AG10803 (cell line): ENCODE data around the gene CIPC.

ENCODE experiments used
- DNase-seq: peaks from one replicate; pipeline ENCODE4 v3.0.0; 2010; ENCODE audit warnings: low read depth
- H3K4me3 ChIP-seq: 2 replicates; pipeline ENCODE4 v1.5.1; 2011; ENCODE audit warnings: mild to moderate bottlenecking, low read length, control low read depth
- TF ChIP-seq, protein P1 (sequence below): conservative IDR thresholded peaks from 2 replicates; pipeline ENCODE4 v1.5.1; 2011; ENCODE audit warnings: mild to moderate bottlenecking, low read length, control low read depth, inconsistent platforms

Gene CIPC

DNA sequence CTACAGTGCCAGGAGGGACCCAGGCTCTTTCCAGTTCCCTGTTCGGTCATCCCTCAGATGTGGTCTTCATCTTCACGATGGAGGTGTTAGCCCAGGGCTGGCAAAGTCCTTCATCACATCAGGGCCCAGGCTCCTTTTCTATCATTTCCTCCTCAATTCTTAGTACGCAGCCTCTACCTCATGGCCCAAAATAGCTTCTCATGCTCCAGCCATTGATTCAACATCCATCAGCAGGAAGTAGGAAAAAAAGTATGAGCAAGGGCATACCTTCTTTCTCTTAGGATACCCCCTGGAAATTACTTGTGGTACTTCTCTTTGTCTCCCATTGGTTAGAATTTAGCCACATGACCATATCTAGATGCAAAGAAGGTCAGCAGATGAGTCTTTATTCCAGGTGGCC is 55.7 kb downstream of the CIPC start:
- no peak for DNase-seq
- H3K4me3 ChIP-seq, result no peak overlapping the region
- TF ChIP-seq, protein P1, sequence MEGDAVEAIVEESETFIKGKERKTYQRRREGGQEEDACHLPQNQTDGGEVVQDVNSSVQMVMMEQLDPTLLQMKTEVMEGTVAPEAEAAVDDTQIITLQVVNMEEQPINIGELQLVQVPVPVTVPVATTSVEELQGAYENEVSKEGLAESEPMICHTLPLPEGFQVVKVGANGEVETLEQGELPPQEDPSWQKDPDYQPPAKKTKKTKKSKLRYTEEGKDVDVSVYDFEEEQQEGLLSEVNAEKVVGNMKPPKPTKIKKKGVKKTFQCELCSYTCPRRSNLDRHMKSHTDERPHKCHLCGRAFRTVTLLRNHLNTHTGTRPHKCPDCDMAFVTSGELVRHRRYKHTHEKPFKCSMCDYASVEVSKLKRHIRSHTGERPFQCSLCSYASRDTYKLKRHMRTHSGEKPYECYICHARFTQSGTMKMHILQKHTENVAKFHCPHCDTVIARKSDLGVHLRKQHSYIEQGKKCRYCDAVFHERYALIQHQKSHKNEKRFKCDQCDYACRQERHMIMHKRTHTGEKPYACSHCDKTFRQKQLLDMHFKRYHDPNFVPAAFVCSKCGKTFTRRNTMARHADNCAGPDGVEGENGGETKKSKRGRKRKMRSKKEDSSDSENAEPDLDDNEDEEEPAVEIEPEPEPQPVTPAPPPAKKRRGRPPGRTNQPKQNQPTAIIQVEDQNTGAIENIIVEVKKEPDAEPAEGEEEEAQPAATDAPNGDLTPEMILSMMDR, result no peak

DNA sequence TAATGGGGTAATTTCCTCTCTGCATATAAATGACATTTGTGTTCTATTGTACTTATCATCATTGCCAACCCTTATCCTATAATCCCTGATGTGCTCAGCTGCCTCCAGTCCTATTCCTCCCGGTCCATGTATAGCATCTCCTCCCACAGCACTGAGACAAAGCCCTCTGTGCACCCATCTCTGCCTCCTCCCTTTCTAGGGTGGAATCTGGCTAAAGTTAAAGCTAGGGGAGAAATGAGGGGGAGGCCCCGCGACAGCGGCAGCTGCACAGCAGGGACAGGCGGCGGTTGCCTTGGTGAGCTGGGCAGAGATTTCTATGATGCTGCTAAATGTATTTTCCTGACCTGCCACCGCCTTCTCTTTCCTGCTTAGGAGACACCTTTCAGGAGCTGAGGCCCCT is 56.4 kb downstream of the CIPC start:
- TF ChIP-seq, protein P1, result no peak
- H3K4me3 ChIP-seq, result no peak overlapping the region
- no peak for DNase-seq

DNA sequence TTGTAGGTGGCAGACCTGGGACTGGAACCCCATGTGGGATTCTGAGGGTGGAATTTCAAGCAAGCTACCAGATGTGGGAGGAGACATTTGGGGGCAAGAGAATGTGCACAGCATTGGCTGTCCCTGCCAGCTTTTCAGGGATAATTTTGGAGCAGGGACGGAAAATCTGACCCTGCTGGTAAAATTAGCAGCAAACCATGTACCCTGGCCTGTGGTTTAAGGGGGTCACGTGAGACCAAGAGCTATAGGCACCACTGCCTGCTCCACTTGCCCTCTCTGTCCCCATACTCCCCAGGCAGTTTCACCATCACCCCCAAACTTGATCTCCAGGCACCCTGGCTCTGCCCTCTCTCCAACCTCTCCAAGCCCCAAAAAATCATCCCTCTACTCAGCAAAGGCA is 57.0 kb downstream of the CIPC start:
- no peak overlapping the region for H3K4me3 ChIP-seq
- TF ChIP-seq, protein P1, result no peak
- DNase-seq, result no peak

DNA sequence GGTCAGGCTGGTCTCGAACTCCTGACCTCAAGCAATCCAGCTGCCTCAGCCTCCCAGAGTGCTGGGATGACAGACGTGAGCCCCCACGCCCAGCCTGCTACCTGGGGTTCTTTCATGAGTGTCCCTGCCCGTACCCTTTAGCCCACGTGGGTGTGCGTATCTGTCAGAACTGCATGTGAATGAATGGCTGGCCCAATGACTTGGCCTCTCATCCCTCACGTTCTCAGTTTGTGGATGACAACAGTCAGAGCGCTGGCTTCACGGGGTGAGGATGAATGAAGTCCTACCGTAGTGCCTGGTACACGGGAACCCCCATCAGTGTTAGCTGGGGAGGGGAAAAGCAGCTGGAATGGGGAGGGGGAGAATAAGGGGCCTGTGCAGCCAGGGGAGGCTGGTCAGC is 59.7 kb downstream of the CIPC start:
- H3K4me3 ChIP-seq, result no peak overlapping the region
- TF ChIP-seq, protein P1, result no peak
- no peak for DNase-seq

DNA sequence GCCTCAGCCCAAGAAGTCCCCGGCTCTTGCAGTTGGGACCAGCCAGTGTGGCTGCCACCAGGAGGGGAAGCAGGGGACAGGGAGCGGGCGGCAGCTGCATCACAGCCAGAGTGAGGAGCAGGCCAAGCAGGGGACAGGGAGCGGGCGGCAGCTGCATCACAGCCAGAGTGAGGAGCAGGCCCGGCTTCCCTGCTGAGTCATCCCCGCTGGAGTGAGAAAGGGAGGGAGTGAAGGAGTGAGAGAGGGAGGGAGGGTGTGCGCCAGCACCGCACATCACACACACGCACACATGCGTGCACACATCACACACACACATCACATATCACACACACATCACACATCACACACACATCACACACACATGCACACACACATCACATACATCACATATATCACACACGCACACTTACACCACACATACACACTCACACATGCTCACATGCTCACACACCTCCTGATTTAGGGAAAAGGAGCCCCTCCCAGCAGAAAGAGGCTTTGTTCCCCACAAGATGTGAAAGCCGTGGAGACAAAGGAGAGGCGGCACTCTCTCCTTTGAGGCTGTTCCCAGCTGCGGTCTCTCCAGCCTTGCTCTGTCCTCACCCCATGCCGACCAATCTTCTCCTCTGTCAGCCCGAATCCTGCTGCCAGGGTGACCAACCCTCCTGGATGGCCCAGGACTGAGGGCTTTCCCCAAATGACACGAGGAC is 60.3 kb downstream of the CIPC start:
- TF ChIP-seq, protein P1, result no peak
- peak; percentile 70 for DNase-seq
- H3K4me3 ChIP-seq, result peak overlapping the region; percentile 12; the same call in 1 of the 2 replicates

DNA sequence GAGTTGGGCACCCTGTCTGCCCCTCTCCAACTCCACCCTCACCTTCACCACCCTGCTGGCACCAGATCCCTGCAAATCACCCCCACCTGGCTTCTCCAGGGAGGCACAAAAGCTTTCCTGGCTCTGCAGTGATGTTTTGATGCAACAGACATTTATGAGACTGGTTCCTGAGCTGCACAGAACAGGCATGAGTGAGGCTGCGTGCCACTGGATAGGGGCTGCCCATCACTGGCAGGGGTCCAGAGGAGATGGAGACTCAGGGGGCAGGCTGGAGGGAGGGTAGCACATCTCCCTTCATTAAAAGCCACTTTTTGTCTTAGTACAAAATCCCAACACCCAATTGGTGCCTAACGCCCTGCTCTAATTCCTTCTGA is 60.8 kb downstream of the CIPC start:
- no peak for DNase-seq
- TF ChIP-seq, protein P1, result no peak
- H3K4me3 ChIP-seq, result no peak overlapping the region

DNA sequence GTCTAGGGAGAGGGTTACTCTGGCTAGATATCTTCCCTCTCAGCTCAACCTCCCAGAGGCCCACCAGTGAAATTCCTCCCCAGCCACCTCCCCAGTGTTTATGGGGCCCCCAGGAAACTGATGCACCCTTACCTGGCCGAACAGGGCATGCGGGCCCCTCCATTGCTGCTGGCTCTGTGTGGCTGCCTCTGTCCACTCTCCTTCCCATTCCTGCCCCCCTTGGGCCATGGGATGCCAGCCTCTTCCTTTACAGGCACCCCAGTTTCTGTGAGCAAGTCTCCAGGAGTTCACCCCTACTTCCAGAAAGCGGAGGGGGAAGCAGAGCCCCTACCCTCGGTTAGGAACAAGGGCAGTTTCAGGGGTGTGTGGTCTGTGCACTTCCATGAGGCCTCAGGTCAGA is 63.0 kb downstream of the CIPC start:
- DNase-seq, result no peak
- TF ChIP-seq, protein P1, result no peak
- H3K4me3 ChIP-seq, result no peak overlapping the region
